MCF 10A (cell line): Measurements from ENCODE around the gene G6PD. TPM values are rescaled to one million over a fixed set of nuclear protein-coding genes. Genes with fewer than 3 reads are reported as not detected.

Experiments used
- BruUV-seq: library from RNA; stranded (reverse); fragments of 400-500 nt; replicated peaks from 2 replicates; lab custom pipeline; 2021; lab: Mats Ljungman, UMichigan
- CTCF ChIA-PET: fragments of 300-600 bp; sonication (Branson Sonifier 250); formaldehyde crosslinking; extraction: SDS; loops from one replicate; lab custom pipeline; 2021; ENCODE audit warnings: antibody characterized with exemption, inconsistent platforms; lab: Yijun Ruan, JAX
- POLR2A ChIA-PET: fragments of 300-600, 350-650 bp; sonication (Branson Sonifier 250); formaldehyde crosslinking; extraction: SDS; loops from one replicate; lab custom pipeline; 2020; ENCODE audit warnings: antibody characterized with exemption, inconsistent platforms; lab: Yijun Ruan, JAX
- DNase-seq: peaks from one replicate; pipeline ENCODE4 v3.0.0-alpha.2; 2018; ENCODE audit not compliant: unreplicated experiment
- H3K27ac Mint-ChIP-seq: one replicate; pipeline ENCODE4 v1.8.0; 2022; ENCODE audit warnings: mild to moderate bottlenecking, low read depth, mixed read lengths; ENCODE audit not compliant: unreplicated experiment
- H3K27me3 Mint-ChIP-seq: one replicate; pipeline ENCODE4 v1.8.0; 2022; ENCODE audit warnings: mixed read lengths; ENCODE audit not compliant: insufficient read depth, unreplicated experiment
- H3K36me3 Mint-ChIP-seq: one replicate; pipeline ENCODE4 v1.8.0; 2022; ENCODE audit warnings: mild to moderate bottlenecking, moderate library complexity, mixed read lengths; ENCODE audit not compliant: insufficient read depth, unreplicated experiment
- H3K4me1 Mint-ChIP-seq: one replicate; pipeline ENCODE4 v1.8.0; 2022; ENCODE audit warnings: mixed read lengths; ENCODE audit not compliant: insufficient read depth, unreplicated experiment
- H3K4me3 Mint-ChIP-seq: one replicate; pipeline ENCODE4 v1.8.0; 2022; ENCODE audit warnings: mild to moderate bottlenecking, moderate library complexity, mixed read lengths; ENCODE audit not compliant: unreplicated experiment
- H3K9me3 Mint-ChIP-seq: one replicate; pipeline ENCODE4 v1.8.0; 2022; ENCODE audit warnings: mixed read lengths; ENCODE audit not compliant: unreplicated experiment
- intact Hi-C: fragments of 100-400 bp; cut with micrococcal nuclease; formaldehyde crosslinking; loops from 2 replicates; pipeline ENCODE4 v1.14.1; 2022
- total RNA-seq: library from RNA; stranded (reverse); gene quantifications from 2 replicates; pipeline ENCODE4 v1.2.3, GENCODE V29; 2022
- TF ChIP-seq, protein P1 (sequence below): fragments of 200-600 bp; IDR thresholded peaks from one replicate; pipeline ENCODE4 v1.8.0; 2022; ENCODE audit warnings: antibody characterized with exemption, mild to moderate bottlenecking; ENCODE audit not compliant: unreplicated experiment

Gene G6PD
- total RNA-seq, 1 experiment from 2014 or later: 49.5 TPM

DNA sequence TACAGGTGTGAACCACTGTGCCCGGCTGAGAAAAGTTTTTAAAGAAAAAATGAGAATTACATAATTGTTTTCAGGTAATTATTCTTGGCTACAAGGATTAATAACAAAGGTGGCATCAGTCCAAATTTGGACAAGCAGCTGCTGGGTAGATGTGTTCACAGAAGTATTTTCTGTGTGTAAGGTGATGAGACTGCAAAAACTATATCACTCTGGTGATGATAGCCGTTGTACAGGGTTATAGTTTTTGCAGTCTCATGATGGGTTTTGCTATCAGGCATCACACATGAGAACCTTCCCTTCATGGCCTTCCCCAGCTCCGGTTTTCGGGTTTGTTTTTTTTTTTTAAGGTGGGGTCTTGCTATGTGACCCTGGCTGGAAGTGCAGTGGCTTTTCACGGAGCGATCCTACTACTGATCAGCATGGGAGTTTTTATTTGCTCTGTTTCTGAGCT lies 51.1 kb downstream of the G6PD start:
- Mint-ChIP-seq H3K4me1 (no peaks in the 10 kb centered on the region), H3K27ac (no peak overlapping the region), H3K4me3 (no peak overlapping the region), H3K36me3 (no peaks in the 10 kb centered on the region), H3K9me3 (no peaks in the 10 kb centered on the region), H3K27me3 (peaks cover 23% of the 10 kb centered on the region)
- TF ChIP-seq, protein P1, sequence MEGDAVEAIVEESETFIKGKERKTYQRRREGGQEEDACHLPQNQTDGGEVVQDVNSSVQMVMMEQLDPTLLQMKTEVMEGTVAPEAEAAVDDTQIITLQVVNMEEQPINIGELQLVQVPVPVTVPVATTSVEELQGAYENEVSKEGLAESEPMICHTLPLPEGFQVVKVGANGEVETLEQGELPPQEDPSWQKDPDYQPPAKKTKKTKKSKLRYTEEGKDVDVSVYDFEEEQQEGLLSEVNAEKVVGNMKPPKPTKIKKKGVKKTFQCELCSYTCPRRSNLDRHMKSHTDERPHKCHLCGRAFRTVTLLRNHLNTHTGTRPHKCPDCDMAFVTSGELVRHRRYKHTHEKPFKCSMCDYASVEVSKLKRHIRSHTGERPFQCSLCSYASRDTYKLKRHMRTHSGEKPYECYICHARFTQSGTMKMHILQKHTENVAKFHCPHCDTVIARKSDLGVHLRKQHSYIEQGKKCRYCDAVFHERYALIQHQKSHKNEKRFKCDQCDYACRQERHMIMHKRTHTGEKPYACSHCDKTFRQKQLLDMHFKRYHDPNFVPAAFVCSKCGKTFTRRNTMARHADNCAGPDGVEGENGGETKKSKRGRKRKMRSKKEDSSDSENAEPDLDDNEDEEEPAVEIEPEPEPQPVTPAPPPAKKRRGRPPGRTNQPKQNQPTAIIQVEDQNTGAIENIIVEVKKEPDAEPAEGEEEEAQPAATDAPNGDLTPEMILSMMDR: no peak
- ChIA-PET CTCF (interaction anchor here (0.6 to 0.7 kb wide), 3 partner anchors 15 to 66 kb away, joined by 3 read pairs; no protein-coding TSS in a partner anchor), POLR2A (no interaction called here)
- intact Hi-C loops: no loop called here
- no peak for DNase-seq
- no TSS peak for BruUV-seq

DNA sequence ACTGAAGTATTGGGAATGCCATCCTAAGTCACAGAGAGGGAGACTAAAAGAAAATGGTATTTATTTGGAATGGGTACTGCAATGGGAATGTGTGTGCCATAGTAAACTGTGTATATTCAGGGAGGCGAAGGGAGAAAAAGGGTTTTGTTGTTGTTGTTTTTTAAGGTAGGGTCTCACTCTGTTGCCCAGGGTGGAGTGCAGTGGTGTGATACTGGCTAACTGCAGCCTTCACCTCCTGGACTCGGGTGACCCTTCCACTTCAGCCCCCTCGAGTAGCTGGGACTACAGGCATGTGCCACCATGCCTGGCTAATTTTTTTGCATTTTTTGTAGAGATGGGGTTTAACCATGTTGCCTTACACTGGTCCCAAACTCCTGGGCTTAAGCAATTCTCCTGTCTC lies 51.9 kb downstream of the G6PD start:
- H3K9me3 Mint-ChIP-seq: no peaks in the 10 kb centered on the region
- DNase-seq: no peak
- ChIA-PET CTCF (interaction anchor here (0.6 kb wide), 1 partner anchor 16 kb away, joined by 3 read pairs; no protein-coding TSS in a partner anchor), POLR2A (no interaction called here)
- no peak overlapping the region for H3K4me3 Mint-ChIP-seq
- intact Hi-C loops: no loop called here
- H3K36me3 Mint-ChIP-seq: no peaks in the 10 kb centered on the region
- H3K27ac Mint-ChIP-seq: no peak overlapping the region
- H3K4me1 Mint-ChIP-seq: no peaks in the 10 kb centered on the region
- peaks cover 23% of the 10 kb centered on the region for H3K27me3 Mint-ChIP-seq
- no TSS peak for BruUV-seq
- TF ChIP-seq, protein P1: no peak

DNA sequence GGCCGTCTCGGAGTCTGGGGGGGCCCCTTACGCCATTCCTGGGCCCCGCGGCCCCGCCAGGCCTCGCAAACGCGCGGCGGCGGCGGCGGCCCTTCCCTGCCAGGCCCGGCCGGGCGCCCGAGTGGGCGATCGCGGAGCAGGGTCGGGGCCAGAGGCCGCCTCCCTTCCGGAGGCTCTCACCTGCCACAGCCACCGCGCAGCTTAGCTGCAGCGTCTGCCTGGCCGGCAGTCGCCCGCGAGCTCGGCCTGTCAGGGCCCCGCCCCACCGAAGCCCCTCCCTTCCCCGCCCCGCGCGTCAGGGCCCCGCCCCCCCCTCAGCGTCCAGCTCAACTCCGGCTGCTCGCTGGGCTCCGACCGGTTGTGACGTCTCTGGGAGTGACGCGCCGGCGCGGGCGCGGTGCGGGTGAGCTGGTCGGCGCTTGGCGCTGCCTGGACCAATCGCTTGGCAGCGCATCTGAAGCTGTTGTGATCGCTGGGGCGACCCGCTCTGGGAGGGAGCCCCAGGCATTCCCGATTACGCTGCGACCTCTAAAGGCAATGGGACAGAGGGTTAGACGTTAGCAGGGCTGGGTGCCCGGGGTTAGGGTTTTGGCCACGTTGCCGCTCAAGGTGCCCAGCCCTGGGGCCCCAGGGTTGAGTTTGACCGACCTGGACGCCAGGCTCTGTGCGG lies 56.1 kb downstream of the G6PD start, which contains the start of gene SLC10A3:
SLC10A3 (minus strand) TSS at position 216 of the 670 bp plus-strand sequence. CDS start 1,689 bp downstream, outside the sequence.
- peak within 1 kb of the TSS; percentile 76 for H3K4me3 Mint-ChIP-seq
- no peaks in the 10 kb centered on the region for H3K9me3 Mint-ChIP-seq
- no peaks in the 10 kb centered on the region for H3K4me1 Mint-ChIP-seq
- peaks cover 10% of the 10 kb centered on the region for H3K36me3 Mint-ChIP-seq
- ChIA-PET CTCF (interaction anchor here (0.7 to 1.9 kb wide), 3 partner anchors 36 to 117 kb away, joined by 4 to 9 read pairs (median 5); no protein-coding TSS in a partner anchor), POLR2A (interaction anchor here (0.6 to 3.2 kb wide), 19 partner anchors 9 to 566 kb away, joined by 3 to 48 read pairs (median 6); partner anchors contain the start of genes ATP6AP1, FAM3A, LAGE3 and PLXNA3)
- H3K27ac Mint-ChIP-seq: peak within 1 kb of the TSS; percentile 83
- peak; percentile 85 for DNase-seq
- no TSS peak for BruUV-seq
- intact Hi-C loops: no loop called here
- TF ChIP-seq, protein P1: no peak
- H3K27me3 Mint-ChIP-seq: peaks cover 11% of the 10 kb centered on the region

DNA sequence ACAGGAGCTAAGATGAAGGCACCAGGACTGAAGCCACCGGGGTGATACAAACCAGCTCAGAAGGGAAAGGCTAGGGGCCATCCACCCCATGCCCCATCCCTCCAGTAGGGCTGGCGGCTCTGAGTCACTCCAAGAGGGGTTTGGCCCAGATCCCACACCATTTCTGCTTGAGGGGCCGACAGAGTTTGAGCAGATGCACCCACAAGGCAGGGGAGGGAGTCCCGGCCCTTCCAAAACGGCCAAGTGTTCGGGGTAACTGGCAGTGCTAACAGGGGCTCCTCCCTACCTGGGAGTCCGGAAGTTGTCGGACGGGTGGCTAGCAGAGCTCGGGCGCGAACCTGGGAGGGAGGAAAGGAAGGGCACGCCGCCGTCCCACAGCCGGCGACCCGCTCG lies 56.6 kb downstream of the G6PD start:
- no peaks in the 10 kb centered on the region for H3K9me3 Mint-ChIP-seq
- no peaks in the 10 kb centered on the region for H3K4me1 Mint-ChIP-seq
- no TSS peak for BruUV-seq
- DNase-seq: peak; percentile 47
- TF ChIP-seq, protein P1: no peak
- peaks cover 10% of the 10 kb centered on the region for H3K36me3 Mint-ChIP-seq
- peak overlapping the region; percentile 83 for H3K27ac Mint-ChIP-seq
- POLR2A ChIA-PET: interaction anchor here (0.6 to 3.2 kb wide), 21 partner anchors 10 to 567 kb away, joined by 3 to 48 read pairs (median 6); partner anchors contain the start of genes ATP6AP1, FAM3A, LAGE3 and PLXNA3
- intact Hi-C loops: no loop called here
- H3K4me3 Mint-ChIP-seq: peak overlapping the region; percentile 76
- peaks cover 10% of the 10 kb centered on the region for H3K27me3 Mint-ChIP-seq
- CTCF ChIA-PET: interaction anchor here (0.7 to 1.9 kb wide), 3 partner anchors 37 to 117 kb away, joined by 3 to 9 read pairs (median 5); no protein-coding TSS in a partner anchor
